Keratinocyte (primary cell): ENCODE measurements around the gene INO80D. TPM values are rescaled to one million over a fixed set of nuclear protein-coding genes. Genes with fewer than 3 reads are reported as not detected.

Source experiments
- DNase-seq: peaks from one replicate; pipeline ENCODE4 v3.0.0-alpha.2; 2011; ENCODE audit warnings: low read depth, missing footprints, low spot score
- FAIRE-seq: peaks from 2 replicates; lab custom pipeline; 2011; peaks lifted over from hg19 to GRCh38; lab: Jason Lieb, UNC
- H2AFZ ChIP-seq: 2 replicates; pipeline ENCODE4 v1.6.0; 2012; ENCODE audit warnings: low read length, control low read depth, inconsistent platforms; ENCODE audit not compliant: control insufficient read depth
- H3K27ac ChIP-seq: 2 replicates; pipeline ENCODE4 v1.5.1; 2011; ENCODE audit warnings: low read length; ENCODE audit not compliant: control insufficient read depth, insufficient read depth
- H3K27me3 ChIP-seq: 3 replicates; pipeline ENCODE4 v1.6.0; 2011; ENCODE audit warnings: low read length; ENCODE audit not compliant: control insufficient read depth, insufficient read depth; ENCODE audit errors: extremely low read depth
- H3K36me3 ChIP-seq, 2 experiments: 2 replicates in 1 of 2; 3 replicates in 1 of 2; pipeline ENCODE4 v1.5.1; 2011; ENCODE audit warnings: low read length in 2 of 2, mild to moderate bottlenecking in 1 of 2; ENCODE audit not compliant: control insufficient read depth in 2 of 2, insufficient read depth in 2 of 2; ENCODE audit errors: extremely low read depth in 1 of 2
- H3K4me1 ChIP-seq: 3 replicates; pipeline ENCODE4 v1.5.1; 2011; ENCODE audit warnings: low read length; ENCODE audit not compliant: control insufficient read depth, insufficient read depth; ENCODE audit errors: extremely low read depth
- H3K4me2 ChIP-seq: 3 replicates; pipeline ENCODE4 v1.6.0; 2011; ENCODE audit warnings: low read depth, low read length; ENCODE audit not compliant: control insufficient read depth, insufficient read depth; ENCODE audit errors: extremely low read depth
- H3K4me3 ChIP-seq, 3 experiments: fragments of 200-600 bp in 1 of 3; sonication (generic) in 1 of 3; 2 replicates in 2 of 3; 3 replicates in 1 of 3; pipeline ENCODE4 v1.5.1; 2011 to 2016; ENCODE audit warnings: low read length in 3 of 3, mild to moderate bottlenecking in 3 of 3, control low read depth in 2 of 3, inconsistent platforms in 1 of 3, low read depth in 1 of 3, mixed read lengths in 1 of 3, mixed run types in 1 of 3, moderate library complexity in 1 of 3; ENCODE audit not compliant: control insufficient read depth in 2 of 3, insufficient read depth in 2 of 3; ENCODE audit errors: extremely low read depth in 1 of 3
- H3K79me2 ChIP-seq: 2 replicates; pipeline ENCODE4 v1.6.0; 2012; ENCODE audit warnings: low read length; ENCODE audit not compliant: control insufficient read depth, insufficient read depth
- H3K9ac ChIP-seq: 3 replicates; pipeline ENCODE4 v1.6.0; 2011; ENCODE audit warnings: low read length; ENCODE audit not compliant: control insufficient read depth, insufficient read depth; ENCODE audit errors: extremely low read depth
- H3K9me1 ChIP-seq: 3 replicates; pipeline ENCODE4 v1.6.0; 2011; ENCODE audit warnings: low read length; ENCODE audit not compliant: control insufficient read depth, insufficient read depth; ENCODE audit errors: extremely low read depth
- H3K9me3 ChIP-seq: 2 replicates; pipeline ENCODE4 v1.5.1; 2012; ENCODE audit warnings: low read depth, low read length; ENCODE audit not compliant: control insufficient read depth
- H4K20me1 ChIP-seq: 3 replicates; pipeline ENCODE4 v1.6.0; 2011; ENCODE audit warnings: low read length; ENCODE audit not compliant: control insufficient read depth, insufficient read depth; ENCODE audit errors: extremely low read depth
- EZH2 ChIP-seq: IDR thresholded peaks from one replicate; pipeline ENCODE4 v1.6.1; 2012; ENCODE audit warnings: inconsistent platforms, mild to moderate bottlenecking, low read length, moderate library complexity
- dilution Hi-C: fragments of 300-500 bp; cut with MboI; formaldehyde crosslinking; loops from one replicate; pipeline ENCODE4 v1.7.0; 2020; ENCODE audit warnings: low sequenced_read_pairs; ENCODE audit not compliant: extremely low pct_ligation_motif_present
- polyA plus RNA-seq, 5 experiments: library from polyadenylated mRNA; depleted of rRNA in 3 of 5; stranded (reverse) in 3 of 5; stranded (forward) in 1 of 5; unstranded in 1 of 5; fragments of >200 nt; gene quantifications; 1 replicate in 1 of 5; 2 replicates in 3 of 5; 3 replicates in 1 of 5; pipeline versions ENCODE4 v1.2.1 to v1.2.3, GENCODE V29; 2011 to 2012; ENCODE audit warnings: missing spikeins in 2 of 5, low read depth in 1 of 5, low replicate concordance in 1 of 5
- TF ChIP-seq, protein P1 (sequence below), 3 experiments: IDR thresholded peaks in 1 of 3; conservative IDR thresholded peaks in 1 of 3; optimal IDR thresholded peaks in 1 of 3; 2 replicates in 2 of 3; 3 replicates in 1 of 3; pipeline versions ENCODE3 to v1.5.1; 2011; ENCODE audit warnings: low read length in 3 of 3, mild to moderate bottlenecking in 3 of 3, moderate library complexity in 2 of 3, control low read depth in 1 of 3, inconsistent platforms in 1 of 3; ENCODE audit not compliant: insufficient read depth in 2 of 3; ENCODE audit errors: extremely low read depth in 1 of 3

INO80D gene
- polyA plus RNA-seq, 1 donor (not counting 4 experiments of a cell fraction or from before 2014, with no cell fraction given), result 4.1 TPM

DNA sequence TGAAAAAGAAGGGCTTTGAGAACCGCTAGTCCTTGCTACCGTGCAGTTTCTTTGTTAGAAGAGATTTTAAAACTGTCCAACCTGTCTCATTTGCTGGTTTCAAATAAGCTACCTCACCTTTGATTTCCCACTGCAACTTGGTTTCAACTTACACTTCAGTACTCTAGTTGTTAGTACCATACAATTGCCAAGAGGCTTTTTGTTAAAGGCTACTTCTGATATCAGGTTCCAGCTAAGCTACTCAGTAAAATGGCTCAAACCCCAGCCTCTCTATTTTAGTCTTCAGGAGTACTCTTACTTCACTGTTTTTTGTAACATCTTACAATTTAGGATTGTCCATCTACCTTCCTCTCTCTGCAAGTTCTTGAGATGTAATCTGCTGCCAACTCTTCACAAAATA, 91.6 kb downstream of the INO80D start:
- Histone ChIP-seq H4K20me1 (no peaks in the 10 kb centered on the region), H3K36me3 (peaks cover 0 to 4% of the 10 kb centered on the region in 2 experiments), H3K4me3 (no peak overlapping the region), H3K9ac (no peak overlapping the region), H3K4me2 (no peak overlapping the region), H3K27ac (no peak overlapping the region), H3K27me3 (no peaks in the 10 kb centered on the region), H2AFZ (no peak overlapping the region), H3K79me2 (no peaks in the 10 kb centered on the region), H3K4me1 (no peaks in the 10 kb centered on the region), H3K9me1 (no peaks in the 10 kb centered on the region), H3K9me3 (no peaks in the 10 kb centered on the region)
- TF ChIP-seq EZH2, result no peak
- TF ChIP-seq, protein P1, sequence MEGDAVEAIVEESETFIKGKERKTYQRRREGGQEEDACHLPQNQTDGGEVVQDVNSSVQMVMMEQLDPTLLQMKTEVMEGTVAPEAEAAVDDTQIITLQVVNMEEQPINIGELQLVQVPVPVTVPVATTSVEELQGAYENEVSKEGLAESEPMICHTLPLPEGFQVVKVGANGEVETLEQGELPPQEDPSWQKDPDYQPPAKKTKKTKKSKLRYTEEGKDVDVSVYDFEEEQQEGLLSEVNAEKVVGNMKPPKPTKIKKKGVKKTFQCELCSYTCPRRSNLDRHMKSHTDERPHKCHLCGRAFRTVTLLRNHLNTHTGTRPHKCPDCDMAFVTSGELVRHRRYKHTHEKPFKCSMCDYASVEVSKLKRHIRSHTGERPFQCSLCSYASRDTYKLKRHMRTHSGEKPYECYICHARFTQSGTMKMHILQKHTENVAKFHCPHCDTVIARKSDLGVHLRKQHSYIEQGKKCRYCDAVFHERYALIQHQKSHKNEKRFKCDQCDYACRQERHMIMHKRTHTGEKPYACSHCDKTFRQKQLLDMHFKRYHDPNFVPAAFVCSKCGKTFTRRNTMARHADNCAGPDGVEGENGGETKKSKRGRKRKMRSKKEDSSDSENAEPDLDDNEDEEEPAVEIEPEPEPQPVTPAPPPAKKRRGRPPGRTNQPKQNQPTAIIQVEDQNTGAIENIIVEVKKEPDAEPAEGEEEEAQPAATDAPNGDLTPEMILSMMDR (optimal IDR thresholded peaks at IDR 0.05 in 1 of 3, IDR thresholded peaks at IDR 0.05 in 1 of 3, conservative IDR thresholded peaks at IDR 0.05 in 1 of 3; ENCODE audit: extremely low read depth in 1 of 3, insufficient read depth in 2 of 3, low read length in 3 of 3), result no peak
- no peak for FAIRE-seq
- dilution Hi-C loops, result no loop called here
- DNase-seq, result no peak

DNA sequence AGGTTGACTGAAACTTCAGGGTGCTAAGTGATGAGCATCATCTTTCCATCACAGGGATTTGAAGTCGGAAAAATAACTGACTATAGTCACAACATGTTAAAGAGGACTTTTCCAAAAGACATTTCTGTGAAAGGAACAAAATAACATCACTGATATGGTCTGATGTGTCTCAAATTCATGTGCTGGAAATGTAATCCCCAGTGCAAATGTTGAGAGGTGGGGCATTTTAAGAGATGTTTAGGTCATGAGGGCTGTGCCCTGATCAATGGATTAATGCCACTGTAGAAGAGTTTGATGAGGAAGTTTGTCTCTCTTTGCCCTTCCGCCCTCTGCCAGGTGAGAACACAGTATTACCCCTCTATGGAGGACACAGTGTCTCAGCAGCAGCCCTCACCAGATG, 95.9 kb downstream of the INO80D start:
- no peak overlapping the region for H3K27ac ChIP-seq

More for the DNA sequence above, 95.9 kb downstream of the INO80D start:
- no peak overlapping the region for H3K9ac ChIP-seq
- no peak for DNase-seq
- no peaks in the 10 kb centered on the region for H3K79me2 ChIP-seq
- no peak overlapping the region for H2AFZ ChIP-seq
- H3K4me2 ChIP-seq, result no peak overlapping the region
- no peaks in the 10 kb centered on the region for H3K9me3 ChIP-seq
- peaks cover 0 to 2% of the 10 kb centered on the region in 2 experiments for H3K36me3 ChIP-seq
- no peaks in the 10 kb centered on the region for H4K20me1 ChIP-seq
- FAIRE-seq, result peak; percentile 44
- no peaks in the 10 kb centered on the region for H3K4me1 ChIP-seq
- H3K4me3 ChIP-seq, result no peak overlapping the region
- no peaks in the 10 kb centered on the region for H3K27me3 ChIP-seq
- dilution Hi-C loops, result no loop called here
- no peaks in the 10 kb centered on the region for H3K9me1 ChIP-seq
- TF ChIP-seq, protein P1 (optimal IDR thresholded peaks at IDR 0.05 in 1 of 3, IDR thresholded peaks at IDR 0.05 in 1 of 3, conservative IDR thresholded peaks at IDR 0.05 in 1 of 3; ENCODE audit: extremely low read depth in 1 of 3, insufficient read depth in 2 of 3, low read length in 3 of 3), result no peak
- TF ChIP-seq EZH2, result no peak
